Fibroblast of lung (primary cell): ENCODE measurements around the gene TGM6. TPM values are rescaled to one million over a fixed set of nuclear protein-coding genes. Genes with fewer than 3 reads are reported as not detected.

Experiments
- DNase-seq, 2 donors: peaks; one replicate each; pipeline versions ENCODE4 v3.0.0 to v3.0.0-alpha.2; 2010; ENCODE audit warnings: low read depth in 2 of 2
- H2AFZ ChIP-seq: 2 replicates; pipeline ENCODE4 v1.5.1; 2012; ENCODE audit warnings: low read length, control low read depth, inconsistent platforms
- H3K27ac ChIP-seq: 2 replicates; pipeline ENCODE4 v1.5.1; 2011; ENCODE audit warnings: low read length, control low read depth; ENCODE audit not compliant: insufficient read depth
- H3K27me3 ChIP-seq: 2 replicates; pipeline ENCODE4 v1.5.1; 2011; ENCODE audit warnings: mild to moderate bottlenecking, low read length; ENCODE audit not compliant: control insufficient read depth, insufficient read depth
- H3K36me3 ChIP-seq: 2 replicates; pipeline ENCODE4 v1.5.1; 2011; ENCODE audit warnings: low read length; ENCODE audit not compliant: control insufficient read depth, insufficient read depth
- H3K4me1 ChIP-seq: 2 replicates; pipeline ENCODE4 v1.5.1; 2011; ENCODE audit warnings: low read length; ENCODE audit not compliant: control insufficient read depth, insufficient read depth; ENCODE audit errors: extremely low read depth
- H3K4me2 ChIP-seq: 2 replicates; pipeline ENCODE4 v1.5.1; 2011; ENCODE audit warnings: low read length, control low read depth; ENCODE audit not compliant: insufficient read depth; ENCODE audit errors: extremely low read depth
- H3K4me3 ChIP-seq, 4 experiments: fragments of 200-600 bp in 1 of 4; sonication (generic) in 1 of 4; replicated peaks in 1 of 4; 2 replicates each; pipeline ENCODE4 v1.5.1; 2011 to 2016; ENCODE audit warnings: low read length in 4 of 4, low read depth in 3 of 4, mild to moderate bottlenecking in 3 of 4, control low read depth in 2 of 4, inconsistent platforms in 1 of 4, mixed read lengths in 1 of 4; ENCODE audit not compliant: insufficient read depth in 1 of 4; ENCODE audit errors: control extremely low read depth in 1 of 4
- H3K79me2 ChIP-seq: 2 replicates; pipeline ENCODE4 v1.5.1; 2012; ENCODE audit warnings: mild to moderate bottlenecking, low read length, inconsistent platforms; ENCODE audit not compliant: control insufficient read depth, insufficient read depth
- H3K9ac ChIP-seq: 2 replicates; pipeline ENCODE4 v1.5.1; 2011; ENCODE audit warnings: mild to moderate bottlenecking, low read length, control low read depth; ENCODE audit not compliant: insufficient read depth
- H3K9me3 ChIP-seq: 2 replicates; pipeline ENCODE4 v1.5.1; 2012; ENCODE audit warnings: low read depth, low read length; ENCODE audit not compliant: control insufficient read depth, insufficient read depth
- H4K20me1 ChIP-seq: 2 replicates; pipeline ENCODE4 v1.5.1; 2011; ENCODE audit warnings: low read length; ENCODE audit not compliant: control insufficient read depth, insufficient read depth; ENCODE audit errors: extremely low read depth
- CTCF ChIP-seq, 2 donors: IDR thresholded peaks in 1 of 2; conservative IDR thresholded peaks in 1 of 2; 1 replicate in 1 of 2; 2 replicates in 1 of 2; pipeline ENCODE4 v1.5.1; 2011 to 2012; ENCODE audit warnings: low read length in 2 of 2, control low read depth in 1 of 2, inconsistent platforms in 1 of 2, low read depth in 1 of 2, mild to moderate bottlenecking in 1 of 2
- EZH2 ChIP-seq: IDR thresholded peaks from 2 replicates; pipeline ENCODE4 v1.5.1; 2012; ENCODE audit warnings: low read length, control low read depth, mild to moderate bottlenecking; ENCODE audit errors: missing control alignments
- polyA plus RNA-seq, 2 donors: library from polyadenylated mRNA; depleted of rRNA in 1 of 2; stranded (reverse) in 1 of 2; unstranded in 1 of 2; fragments of >200 nt; gene quantifications; 2 replicates each; pipeline ENCODE4 v1.2.1, GENCODE V29; 2011 to 2012; ENCODE audit warnings: missing spikeins in 1 of 2
- total RNA-seq: library from RNA; depleted of rRNA; stranded (reverse); fragments of >200 nt; gene quantifications from 2 replicates; pipeline ENCODE4 v1.2.1, GENCODE V29; 2014

Gene TGM6
- total and polyA plus RNA-seq, 2 donors (not counting 1 experiment from before 2014, with no cell fraction given) = not detected

- Histone ChIP-seq H4K20me1 (no peaks in the 10 kb centered on the region), H3K36me3 (peaks cover 12% of the 10 kb centered on the region), H3K4me1 (no peaks in the 10 kb centered on the region), H3K9me3 (no peaks in the 10 kb centered on the region), H3K4me3 (no peak overlapping the region), H3K27ac (no peak overlapping the region), H3K27me3 (no peaks in the 10 kb centered on the region), H3K4me2 (no peak overlapping the region), H3K9ac (no peak overlapping the region), H3K79me2 (peaks cover under 1% of the 10 kb centered on the region), H2AFZ (no peak overlapping the region)
- no peak for TF ChIP-seq EZH2
- no peak for TF ChIP-seq CTCF (conservative IDR thresholded peaks at IDR 0.05 in 1 of 2, IDR thresholded peaks at IDR 0.05 in 1 of 2; ENCODE audit: low read depth in 1 of 2, low read length in 2 of 2)
- DNase-seq = no peak
Observed at GRCh38 chr20:2458919-2459499, 78.3 kb downstream of the TGM6 start.

GRCh38 chr20:2459981-2460751 is 79.5 kb downstream of the TGM6 start:
- DNase-seq = no peak
- Histone ChIP-seq H3K4me3 (no peak overlapping the region), H3K9ac (no peak overlapping the region), H3K27ac (no peak overlapping the region), H3K79me2 (peaks cover 4% of the 10 kb centered on the region), H3K27me3 (no peaks in the 10 kb centered on the region), H4K20me1 (no peaks in the 10 kb centered on the region), H3K4me1 (no peaks in the 10 kb centered on the region), H3K36me3 (peaks cover 15% of the 10 kb centered on the region), H2AFZ (no peak overlapping the region), H3K9me3 (no peaks in the 10 kb centered on the region), H3K4me2 (no peak overlapping the region)
- TF ChIP-seq CTCF (conservative IDR thresholded peaks at IDR 0.05 in 1 of 2, IDR thresholded peaks at IDR 0.05 in 1 of 2; ENCODE audit: low read depth in 1 of 2, low read length in 2 of 2) (no peak), EZH2 (no peak)

GRCh38 chr20:2460752-2461424 is 80.2 kb downstream of the TGM6 start:
- Histone ChIP-seq H3K9ac (no peak overlapping the region), H2AFZ (no peak overlapping the region), H3K36me3 (peaks cover 19% of the 10 kb centered on the region), H3K4me2 (no peak overlapping the region), H3K27me3 (no peaks in the 10 kb centered on the region), H4K20me1 (no peaks in the 10 kb centered on the region), H3K79me2 (peaks cover 8% of the 10 kb centered on the region), H3K27ac (no peak overlapping the region), H3K4me1 (no peaks in the 10 kb centered on the region), H3K9me3 (no peaks in the 10 kb centered on the region), H3K4me3 (no peak overlapping the region)
- DNase-seq = no peak
- TF ChIP-seq EZH2 = no peak
- TF ChIP-seq CTCF (conservative IDR thresholded peaks at IDR 0.05 in 1 of 2, IDR thresholded peaks at IDR 0.05 in 1 of 2; ENCODE audit: low read depth in 1 of 2, low read length in 2 of 2) = no peak
